T-helper 1 cell treated with Interleukin-12 subunit alpha and Interleukin-12 subunit beta and Interleukin-4 antibody, amounts not matched to agents 30 μg/mL and 1 μg/mL, for 36 hours (primary cell): ENCODE results near the gene EPHX1.
"Not testable (repeated sequence)": the region's sequence is repeated elsewhere in the genome, so short reads cannot be mapped to it uniquely, and the experiment has no call there.

Experiments used
- H3K27ac Mint-ChIP-seq: one replicate; pipeline ENCODE4 v1.8.0; 2021; ENCODE audit warnings: mild to moderate bottlenecking, mixed read lengths
- H3K27me3 Mint-ChIP-seq: one replicate; pipeline ENCODE4 v1.8.0; 2021; ENCODE audit warnings: low read depth, mixed read lengths
- H3K36me3 Mint-ChIP-seq: one replicate; pipeline ENCODE4 v1.8.0; 2021; ENCODE audit warnings: low read depth, mixed read lengths
- H3K4me1 Mint-ChIP-seq: one replicate; pipeline ENCODE4 v1.8.0; 2021; ENCODE audit warnings: low read depth, mixed read lengths
- H3K4me3 Mint-ChIP-seq: one replicate; pipeline ENCODE4 v1.8.0; 2021; ENCODE audit warnings: mild to moderate bottlenecking, moderate library complexity, mixed read lengths
- H3K9me3 Mint-ChIP-seq: one replicate; pipeline ENCODE4 v1.8.0; 2021; ENCODE audit warnings: mixed read lengths

The EPHX1 gene

DNA sequence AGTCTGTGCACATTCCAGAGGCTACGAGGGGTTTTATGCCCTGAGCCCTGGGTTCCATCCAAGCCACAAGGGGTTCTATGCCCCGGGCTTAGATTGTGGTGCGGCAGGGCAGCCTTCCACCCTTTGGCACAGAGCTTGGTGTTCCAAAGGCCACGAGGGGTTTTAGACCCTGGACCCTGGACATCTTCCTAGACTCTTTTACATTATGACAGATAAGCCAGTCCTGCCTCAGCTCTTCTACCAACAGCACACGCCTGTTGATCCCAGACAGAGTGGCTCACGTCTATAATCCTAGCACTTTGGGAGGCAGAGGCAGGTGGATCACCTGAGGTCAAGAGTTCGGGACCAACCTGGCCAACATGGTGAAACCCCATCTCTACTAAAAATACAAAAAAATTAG, 8.8 kb upstream of the EPHX1 start:
- H3K27me3 Mint-ChIP-seq, H3K36me3 Mint-ChIP-seq, H3K4me3 Mint-ChIP-seq, H3K9me3 Mint-ChIP-seq, H3K27ac Mint-ChIP-seq, H3K4me1 Mint-ChIP-seq: not testable (repeated sequence)

DNA sequence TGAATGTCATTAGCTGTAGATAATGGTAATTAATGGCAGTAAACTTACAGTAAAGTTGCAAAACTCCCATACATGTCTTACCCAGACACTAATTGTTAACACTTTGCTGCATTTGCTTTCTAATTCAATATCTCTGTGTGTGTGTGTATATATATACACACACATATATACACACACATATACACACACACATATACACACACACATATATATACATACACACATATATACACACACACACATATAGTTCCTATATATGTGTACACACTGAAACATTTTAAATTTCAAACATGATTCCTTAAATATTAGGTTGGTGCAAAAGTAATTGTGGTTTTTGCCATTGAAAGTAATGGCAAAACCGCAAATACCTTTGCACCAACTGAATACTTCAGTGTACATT, 3.7 kb upstream of the EPHX1 start:
- Mint-ChIP-seq H3K36me3 (no peaks in the 10 kb centered on the region), H3K4me3 (no peak overlapping the region), H3K4me1 (peaks cover 14% of the 10 kb centered on the region), H3K27ac (no peak overlapping the region), H3K27me3 (peaks cover 11% of the 10 kb centered on the region), H3K9me3 (no peaks in the 10 kb centered on the region)

- not testable (repeated sequence) for H3K27ac Mint-ChIP-seq, H3K36me3 Mint-ChIP-seq, H3K9me3 Mint-ChIP-seq, H3K4me3 Mint-ChIP-seq
- Mint-ChIP-seq H3K4me1 (peaks cover 17% of the 10 kb centered on the region), H3K27me3 (peaks cover 13% of the 10 kb centered on the region)
These were observed 3.2 kb upstream of the EPHX1 start for GRCh38 chr1:225806736-225807135.

DNA sequence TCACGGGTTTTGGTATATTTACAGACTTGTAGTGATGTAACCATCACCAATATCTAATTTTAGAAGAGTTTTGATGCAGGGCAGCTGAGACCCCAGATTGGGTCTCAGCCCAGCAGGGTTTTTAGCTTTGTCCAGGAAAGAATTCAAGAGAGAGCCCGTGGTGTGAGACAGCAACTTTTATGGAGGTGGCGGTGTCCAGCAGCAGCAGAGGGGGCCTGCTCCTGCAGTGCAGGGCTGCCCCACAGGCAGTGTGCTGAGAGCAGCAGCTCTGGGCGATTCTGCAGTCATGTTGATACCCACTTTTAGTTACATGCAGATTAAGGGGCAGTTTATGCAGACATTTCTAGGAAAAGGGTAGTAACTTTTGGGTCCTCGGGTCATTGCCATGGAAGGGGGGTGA, 1.8 kb upstream of the EPHX1 start:
- no peak overlapping the region for H3K27ac Mint-ChIP-seq
- H3K36me3 Mint-ChIP-seq, result no peaks in the 10 kb centered on the region
- H3K9me3 Mint-ChIP-seq, result no peaks in the 10 kb centered on the region
- no peak overlapping the region for H3K4me3 Mint-ChIP-seq
- peaks cover 17% of the 10 kb centered on the region for H3K27me3 Mint-ChIP-seq
- H3K4me1 Mint-ChIP-seq, result peaks cover 14% of the 10 kb centered on the region

GRCh38 chr1:225810579-225811538, 935 bp downstream of the EPHX1 start:
- not testable (repeated sequence) for H3K9me3 Mint-ChIP-seq, H3K36me3 Mint-ChIP-seq, H3K27ac Mint-ChIP-seq
- peaks cover 14% of the 10 kb centered on the region for H3K4me1 Mint-ChIP-seq
- peaks cover 17% of the 10 kb centered on the region for H3K27me3 Mint-ChIP-seq
- peak overlapping the region; percentile 78 for H3K4me3 Mint-ChIP-seq

DNA sequence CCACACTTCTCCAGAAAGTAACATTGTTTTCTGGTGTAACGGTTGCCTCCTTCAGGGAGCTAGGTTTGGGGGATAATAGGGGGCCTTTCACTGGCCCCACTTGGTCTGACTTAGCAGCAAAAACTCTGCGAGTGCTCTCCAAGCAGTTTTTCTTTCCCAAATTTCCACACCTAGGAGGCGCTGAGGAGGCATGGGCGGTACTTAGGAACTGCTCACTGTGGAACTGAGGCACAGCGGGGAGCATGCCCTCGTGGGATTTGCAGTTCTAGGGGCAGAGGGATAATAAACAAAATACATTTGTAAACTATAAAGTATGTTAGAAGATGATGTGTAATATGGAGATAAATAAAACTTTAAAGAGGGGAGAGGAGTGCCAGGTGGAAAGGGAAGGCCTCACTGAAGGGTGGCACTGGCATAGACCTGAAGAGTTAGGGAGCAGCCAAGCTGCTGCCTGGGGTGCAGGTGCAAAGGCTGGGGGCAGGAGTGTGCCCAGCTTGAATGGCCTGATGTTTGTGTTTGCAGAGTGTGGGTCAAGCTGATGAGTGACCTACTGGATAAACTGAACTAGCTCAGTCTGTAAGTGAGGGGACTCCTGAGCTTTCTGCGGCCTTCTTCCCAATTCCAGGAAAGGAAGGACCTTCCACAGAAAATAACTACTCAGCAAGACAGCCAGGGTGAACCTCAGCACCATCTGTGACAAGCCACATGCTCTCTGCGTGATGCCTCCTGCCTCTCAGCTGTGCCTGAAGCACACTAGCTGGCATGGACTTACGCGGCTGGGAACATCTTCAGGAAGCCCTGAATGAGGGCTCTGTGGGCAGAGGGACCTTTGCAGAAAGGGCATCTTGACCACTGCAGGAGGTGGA, 1.9 kb downstream of the EPHX1 start:
- H3K27ac Mint-ChIP-seq, result no peak overlapping the region
- no peaks in the 10 kb centered on the region for H3K9me3 Mint-ChIP-seq
- peaks cover 17% of the 10 kb centered on the region for H3K27me3 Mint-ChIP-seq
- no peak overlapping the region for H3K4me3 Mint-ChIP-seq
- no peaks in the 10 kb centered on the region for H3K36me3 Mint-ChIP-seq
- peaks cover 14% of the 10 kb centered on the region for H3K4me1 Mint-ChIP-seq

GRCh38 chr1:225812488-225813213, 2.7 kb downstream of the EPHX1 start:
- Mint-ChIP-seq H3K27me3 (peaks cover 17% of the 10 kb centered on the region), H3K36me3 (no peaks in the 10 kb centered on the region), H3K4me1 (peaks cover 16% of the 10 kb centered on the region), H3K4me3 (no peak overlapping the region), H3K9me3 (no peaks in the 10 kb centered on the region), H3K27ac (no peak overlapping the region)

DNA sequence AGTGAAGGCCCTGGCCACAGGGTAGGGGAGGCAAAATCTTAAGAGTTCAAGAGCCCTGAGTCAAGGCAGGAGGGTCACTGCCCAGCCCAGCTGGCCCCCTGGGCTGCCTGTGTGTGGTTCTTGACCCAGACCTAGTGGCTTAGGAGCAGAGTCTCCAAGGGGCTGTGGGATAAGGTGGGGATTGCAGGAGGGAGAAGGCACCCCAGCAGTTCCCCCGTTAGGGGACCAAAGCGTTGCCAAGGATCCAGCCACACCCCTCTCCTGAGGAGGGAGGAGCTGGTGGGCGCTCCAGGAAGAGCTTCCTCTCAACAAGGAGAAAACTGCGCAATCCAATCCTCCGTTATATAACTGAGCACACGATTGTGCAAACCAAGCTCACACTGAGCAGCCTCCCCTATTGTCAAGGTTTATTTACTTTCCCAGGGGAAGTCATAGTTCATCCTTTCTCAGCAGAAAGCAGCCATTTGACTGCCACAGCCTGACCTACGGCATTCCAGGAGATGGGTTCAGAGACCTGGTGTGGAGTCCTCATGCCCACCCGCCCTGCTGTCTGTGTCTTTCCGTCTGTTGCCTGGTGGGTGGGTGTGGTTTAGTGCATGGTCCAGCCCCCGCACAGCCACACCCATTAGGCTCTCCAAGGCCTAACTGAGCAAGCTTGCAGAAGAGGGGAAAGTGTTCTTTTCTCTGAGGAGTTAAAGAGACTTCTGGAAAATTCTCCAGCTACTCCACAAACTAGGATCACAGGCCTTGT, 3.5 kb downstream of the EPHX1 start:
- H3K4me3 Mint-ChIP-seq, result no peak overlapping the region
- H3K9me3 Mint-ChIP-seq, result no peaks in the 10 kb centered on the region
- H3K36me3 Mint-ChIP-seq, result no peaks in the 10 kb centered on the region
- H3K27me3 Mint-ChIP-seq, result peaks cover 14% of the 10 kb centered on the region
- H3K4me1 Mint-ChIP-seq, result peaks cover 18% of the 10 kb centered on the region
- H3K27ac Mint-ChIP-seq, result no peak overlapping the region

DNA sequence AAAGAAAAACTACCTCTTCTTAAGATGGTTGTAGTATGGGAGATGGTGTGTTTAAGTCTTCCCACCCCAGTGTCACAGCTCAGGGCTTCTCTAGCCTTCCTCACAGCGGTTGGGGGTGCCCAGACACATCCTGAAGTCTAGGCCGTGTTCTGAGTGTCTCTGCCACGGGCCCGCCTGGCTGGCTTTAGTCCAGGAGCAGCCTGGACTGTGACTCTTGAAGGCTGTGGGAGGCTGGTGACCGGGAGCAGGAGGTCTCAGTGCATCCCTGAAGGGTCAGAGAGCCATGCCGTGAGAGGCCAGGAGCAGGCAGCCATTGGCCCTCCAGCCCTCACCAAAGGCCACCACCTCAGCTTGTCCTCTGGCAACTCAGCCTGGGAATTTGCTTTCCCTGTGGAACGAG, 4.5 kb downstream of the EPHX1 start:
- no peak overlapping the region for H3K27ac Mint-ChIP-seq
- no peaks in the 10 kb centered on the region for H3K36me3 Mint-ChIP-seq
- peaks cover 17% of the 10 kb centered on the region for H3K4me1 Mint-ChIP-seq
- no peaks in the 10 kb centered on the region for H3K9me3 Mint-ChIP-seq
- peaks cover 14% of the 10 kb centered on the region for H3K27me3 Mint-ChIP-seq
- H3K4me3 Mint-ChIP-seq, result no peak overlapping the region

DNA sequence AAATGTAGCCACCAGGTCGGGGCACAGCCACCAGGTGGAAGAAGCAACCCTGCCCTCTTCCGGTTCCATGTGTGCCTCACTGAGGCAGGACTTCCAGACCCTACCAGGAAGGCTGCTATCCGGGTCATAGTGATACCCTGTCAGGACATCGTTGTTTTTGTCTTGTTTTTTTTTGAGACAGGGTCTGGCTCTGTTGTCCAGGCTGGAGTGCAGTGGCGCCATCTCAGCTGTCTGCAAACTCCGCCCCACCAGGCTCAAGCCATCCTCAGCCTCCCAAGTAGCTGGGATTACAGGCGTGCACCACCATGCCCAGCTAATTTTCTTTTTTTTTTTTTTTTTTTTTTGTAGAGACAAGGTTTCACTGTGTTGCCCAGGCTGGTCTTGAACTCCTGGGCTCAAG, 5.2 kb downstream of the EPHX1 start:
- Mint-ChIP-seq H3K27me3 (peaks cover 14% of the 10 kb centered on the region), H3K4me1 (peaks cover 12% of the 10 kb centered on the region)
- H3K36me3 Mint-ChIP-seq, H3K27ac Mint-ChIP-seq, H3K4me3 Mint-ChIP-seq, H3K9me3 Mint-ChIP-seq: not testable (repeated sequence)

GRCh38 chr1:225815526-225816178, 5.7 kb downstream of the EPHX1 start:
- peaks cover 9% of the 10 kb centered on the region for H3K4me1 Mint-ChIP-seq
- no peaks in the 10 kb centered on the region for H3K9me3 Mint-ChIP-seq
- no peak overlapping the region for H3K4me3 Mint-ChIP-seq
- H3K27ac Mint-ChIP-seq, result no peak overlapping the region
- H3K27me3 Mint-ChIP-seq, result peaks cover 10% of the 10 kb centered on the region
- no peaks in the 10 kb centered on the region for H3K36me3 Mint-ChIP-seq

DNA sequence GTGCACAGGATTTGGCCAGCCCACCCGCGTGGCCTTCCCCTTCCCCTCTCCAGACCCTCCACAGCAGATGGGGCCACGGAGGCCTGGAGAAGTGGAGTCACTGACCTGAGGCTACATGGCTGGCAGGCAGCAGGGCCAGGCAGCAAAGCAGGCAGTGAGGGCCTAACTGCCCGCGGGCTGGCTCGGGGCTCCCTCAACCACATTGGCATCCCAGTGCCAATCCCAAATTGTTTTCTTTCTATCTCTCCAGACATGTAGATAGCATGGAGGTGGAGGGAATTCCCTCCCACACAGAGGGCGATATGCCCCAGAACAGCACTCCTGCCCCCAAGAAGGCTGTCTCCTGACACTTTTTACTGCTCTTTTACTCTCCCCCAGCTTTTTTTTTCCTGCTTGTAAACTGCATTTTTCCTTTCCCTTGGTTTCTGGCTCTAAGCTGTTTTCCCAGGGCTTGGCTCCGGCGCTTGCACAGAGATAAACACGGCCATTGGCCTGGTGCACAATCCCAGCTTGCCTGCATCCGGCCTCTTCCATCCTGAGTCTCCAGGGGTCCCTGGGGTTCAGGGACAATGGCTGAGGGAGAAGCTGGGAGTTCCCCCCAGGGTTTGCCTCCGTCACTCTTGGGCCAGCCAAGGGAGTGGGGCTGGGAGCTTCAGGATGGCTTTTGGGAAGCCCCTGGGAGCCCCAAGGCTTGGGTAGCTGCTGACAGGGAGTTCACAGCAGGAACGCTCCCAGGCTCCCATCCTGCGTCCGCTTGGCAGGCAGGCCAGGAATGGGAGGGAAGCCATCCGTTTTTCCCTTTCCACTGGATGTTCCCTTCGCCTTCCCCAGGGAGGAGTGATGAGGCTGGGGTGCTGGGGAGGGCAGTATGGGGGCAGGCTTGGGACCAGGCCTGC, 7.0 kb downstream of the EPHX1 start:
- H3K36me3 Mint-ChIP-seq, result no peaks in the 10 kb centered on the region
- H3K4me3 Mint-ChIP-seq, result no peak overlapping the region
- no peak overlapping the region for H3K27ac Mint-ChIP-seq

GRCh38 chr1:225817611-225818061, 7.7 kb downstream of the EPHX1 start:
- H3K36me3 Mint-ChIP-seq, result no peaks in the 10 kb centered on the region
- peaks cover 4% of the 10 kb centered on the region for H3K4me1 Mint-ChIP-seq
- H3K9me3 Mint-ChIP-seq, result no peaks in the 10 kb centered on the region

More for the DNA sequence above, 7.0 kb downstream of the EPHX1 start:
- H3K4me1 Mint-ChIP-seq, result peaks cover 4% of the 10 kb centered on the region
- peaks cover 3% of the 10 kb centered on the region for H3K27me3 Mint-ChIP-seq
- no peaks in the 10 kb centered on the region for H3K9me3 Mint-ChIP-seq

More at GRCh38 chr1:225817611-225818061, 7.7 kb downstream of the EPHX1 start:
- H3K27ac Mint-ChIP-seq, result no peak overlapping the region
- no peak overlapping the region for H3K4me3 Mint-ChIP-seq
- peaks cover 7% of the 10 kb centered on the region for H3K27me3 Mint-ChIP-seq
